Middle frontal gyrus (tissue), 1 donor: ENCODE measurements around the gene PLEKHF1.

Source experiments
- DNase-seq: peaks from one replicate; pipeline ENCODE4 v3.0.0-alpha.2; 2015; ENCODE audit warnings: low spot score; ENCODE audit errors: extremely low spot score

Gene PLEKHF1

GRCh38 chr19:29724746-29725145 is 59.5 kb downstream of the PLEKHF1 start:
- DNase-seq = no peak
